CD4-positive, alpha-beta T cell (primary cell): ENCODE measurements around the gene UBAC2. TPM values are rescaled to one million over a fixed set of nuclear protein-coding genes. Genes with fewer than 3 reads are reported as not detected.

Experiments used
- ATAC-seq: fragments of 200-7000 bp; cut with Tn5 transposase; one replicate; pipeline ENCODE4 v1.10.0; 2022; ENCODE audit warnings: mild to moderate bottlenecking; ENCODE audit not compliant: poor library complexity
- CTCF ChIA-PET: fragments of 350-600 bp; sonication (Branson Sonifier 250); formaldehyde crosslinking; loops from one replicate; lab custom pipeline; 2021; ENCODE audit warnings: antibody characterized with exemption, inconsistent platforms; lab: Charles Lee
- POLR2A ChIA-PET: fragments of 350-600 bp; sonication (Branson Sonifier 250); formaldehyde crosslinking; loops from one replicate; lab custom pipeline; 2021; ENCODE audit warnings: antibody characterized with exemption, inconsistent platforms; lab: Charles Lee
- DNase-seq, 14 experiments: peaks; one replicate each; pipeline ENCODE4 v3.0.0-alpha.2; 2013 to 2020; ENCODE audit warnings: mixed read lengths in 2 of 14
- H3K27ac ChIP-seq, 2 donors: one replicate each; pipeline versions ENCODE4 v1.5.1 to v1.7.0; 2013; ENCODE audit warnings: low read length in 2 of 2, low read depth in 1 of 2, mild to moderate bottlenecking in 1 of 2
- H3K27me3 ChIP-seq, 2 experiments: 1 replicate in 1 of 2; 2 replicates in 1 of 2; pipeline versions ENCODE4 v1.6.1 to v1.7.0; 2013; ENCODE audit warnings: low read length in 2 of 2, control low read depth in 1 of 2, mild to moderate bottlenecking in 1 of 2, moderate library complexity in 1 of 2; ENCODE audit not compliant: insufficient read depth in 2 of 2, control insufficient read depth in 1 of 2
- H3K36me3 ChIP-seq: one replicate; pipeline ENCODE4 v1.6.1; 2013; ENCODE audit warnings: low read length, control low read depth; ENCODE audit not compliant: insufficient read depth
- H3K4me1 ChIP-seq: one replicate; pipeline ENCODE4 v1.6.1; 2013; ENCODE audit warnings: low read length, control low read depth; ENCODE audit not compliant: insufficient read depth
- H3K4me3 ChIP-seq: one replicate; pipeline ENCODE4 v1.5.1; 2013; ENCODE audit warnings: mild to moderate bottlenecking, low read length, moderate library complexity
- H3K9me3 ChIP-seq, 2 experiments: 1 replicate in 1 of 2; 2 replicates in 1 of 2; pipeline versions ENCODE4 v1.6.1 to v1.7.0; 2013; ENCODE audit warnings: low read length in 2 of 2, mild to moderate bottlenecking in 2 of 2, control low read depth in 1 of 2, moderate library complexity in 1 of 2; ENCODE audit not compliant: control insufficient read depth in 1 of 2, insufficient read depth in 1 of 2
- H3K27ac Mint-ChIP-seq: one replicate; pipeline ENCODE4 v1.8.0; 2020; ENCODE audit warnings: mixed read lengths
- H3K27me3 Mint-ChIP-seq: one replicate; pipeline ENCODE4 v1.8.0; 2021; ENCODE audit warnings: mixed read lengths
- H3K36me3 Mint-ChIP-seq: one replicate; pipeline ENCODE4 v1.8.0; 2021; ENCODE audit warnings: low read depth, mixed read lengths
- H3K4me1 Mint-ChIP-seq: one replicate; pipeline ENCODE4 v1.8.0; 2021; ENCODE audit warnings: low read depth, mixed read lengths
- H3K4me3 Mint-ChIP-seq: one replicate; pipeline ENCODE4 v1.8.0; 2020; ENCODE audit warnings: mild to moderate bottlenecking, mixed read lengths
- H3K9me3 Mint-ChIP-seq: one replicate; pipeline ENCODE4 v1.8.0; 2020; ENCODE audit warnings: mixed read lengths
- intact Hi-C, 2 experiments: fragments of 100-400 bp; cut with DNase I in 1 of 2; cut with micrococcal nuclease in 1 of 2; formaldehyde crosslinking; loops; one replicate each; pipeline versions ENCODE4 v1.15.1 to v1.9.0; 2023 to 2025; cut with DNase I, micrococcal nuclease
- total RNA-seq, 174 experiments: library from RNA in 2 of 174; stranded (reverse) in 2 of 174; gene quantifications; one replicate each; pipeline ENCODE4 v1.2.3 and lab custom pipeline; 2021 to 2026
- TF ChIP-seq, protein P1 (sequence below): fragments of 200-600 bp; IDR thresholded peaks from one replicate; pipeline ENCODE4 v1.8.0; 2022; ENCODE audit warnings: antibody characterized with exemption, mild to moderate bottlenecking

UBAC2 gene
- total RNA-seq, 2 experiments from 2014 or later = 59.8 to 67.4 TPM

DNA sequence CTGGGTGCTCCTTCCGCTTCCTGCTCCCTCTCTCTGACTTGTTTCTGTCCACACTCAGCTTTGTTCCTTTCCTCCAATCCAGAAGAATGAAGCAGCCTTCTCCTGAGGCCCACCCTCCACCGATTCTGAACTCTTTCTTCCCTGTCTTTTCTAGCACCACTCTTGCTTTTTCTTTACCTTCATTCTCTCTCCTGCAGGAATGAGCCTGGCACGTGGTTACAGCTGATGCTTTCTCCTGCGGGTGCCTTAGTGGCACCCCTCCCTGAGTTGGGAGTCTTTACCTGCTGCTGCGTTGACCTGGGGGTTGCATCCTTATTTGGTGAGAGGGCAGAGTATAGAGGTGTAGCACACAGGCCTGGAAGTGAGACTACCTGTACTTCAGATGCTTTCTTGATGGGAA, 6.2 kb downstream of the UBAC2 start:
- no peak overlapping the region for H3K27ac ChIP-seq
- POLR2A ChIA-PET = interaction anchor here (1.0 to 11.7 kb wide), 3 partner anchors 11 to 611 kb away, joined by 3 to 259 read pairs (median 186); partner anchors contain the start of gene GPR18
- CTCF ChIA-PET = interaction anchor here (2.3 kb wide), 1 partner anchor 63 kb away, joined by 6 read pairs; no protein-coding TSS in a partner anchor
- H3K4me1 ChIP-seq = peaks cover 73% of the 10 kb centered on the region
- no peak overlapping the region for H3K4me3 ChIP-seq
- Mint-ChIP-seq H3K36me3 (peaks cover 58% of the 10 kb centered on the region), H3K4me1 (peaks cover 89% of the 10 kb centered on the region), H3K9me3 (no peaks in the 10 kb centered on the region), H3K27ac (peak overlapping the region; percentile 93), H3K4me3 (peak overlapping the region; percentile 36), H3K27me3 (no peaks in the 10 kb centered on the region)
- H3K9me3 ChIP-seq = no peaks in the 10 kb centered on the region
- H3K36me3 ChIP-seq = peaks cover 25% of the 10 kb centered on the region
- intact Hi-C loops = loop anchor here in 1 of 2 experiments (10.0 kb wide), 1 partner anchor 398 kb away; the partner anchor contains the start of gene CLYBL
- DNase-seq (no peak), ATAC-seq (no peak)
- H3K27me3 ChIP-seq = no peaks in the 10 kb centered on the region
- TF ChIP-seq, protein P1, sequence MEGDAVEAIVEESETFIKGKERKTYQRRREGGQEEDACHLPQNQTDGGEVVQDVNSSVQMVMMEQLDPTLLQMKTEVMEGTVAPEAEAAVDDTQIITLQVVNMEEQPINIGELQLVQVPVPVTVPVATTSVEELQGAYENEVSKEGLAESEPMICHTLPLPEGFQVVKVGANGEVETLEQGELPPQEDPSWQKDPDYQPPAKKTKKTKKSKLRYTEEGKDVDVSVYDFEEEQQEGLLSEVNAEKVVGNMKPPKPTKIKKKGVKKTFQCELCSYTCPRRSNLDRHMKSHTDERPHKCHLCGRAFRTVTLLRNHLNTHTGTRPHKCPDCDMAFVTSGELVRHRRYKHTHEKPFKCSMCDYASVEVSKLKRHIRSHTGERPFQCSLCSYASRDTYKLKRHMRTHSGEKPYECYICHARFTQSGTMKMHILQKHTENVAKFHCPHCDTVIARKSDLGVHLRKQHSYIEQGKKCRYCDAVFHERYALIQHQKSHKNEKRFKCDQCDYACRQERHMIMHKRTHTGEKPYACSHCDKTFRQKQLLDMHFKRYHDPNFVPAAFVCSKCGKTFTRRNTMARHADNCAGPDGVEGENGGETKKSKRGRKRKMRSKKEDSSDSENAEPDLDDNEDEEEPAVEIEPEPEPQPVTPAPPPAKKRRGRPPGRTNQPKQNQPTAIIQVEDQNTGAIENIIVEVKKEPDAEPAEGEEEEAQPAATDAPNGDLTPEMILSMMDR = no peak

DNA sequence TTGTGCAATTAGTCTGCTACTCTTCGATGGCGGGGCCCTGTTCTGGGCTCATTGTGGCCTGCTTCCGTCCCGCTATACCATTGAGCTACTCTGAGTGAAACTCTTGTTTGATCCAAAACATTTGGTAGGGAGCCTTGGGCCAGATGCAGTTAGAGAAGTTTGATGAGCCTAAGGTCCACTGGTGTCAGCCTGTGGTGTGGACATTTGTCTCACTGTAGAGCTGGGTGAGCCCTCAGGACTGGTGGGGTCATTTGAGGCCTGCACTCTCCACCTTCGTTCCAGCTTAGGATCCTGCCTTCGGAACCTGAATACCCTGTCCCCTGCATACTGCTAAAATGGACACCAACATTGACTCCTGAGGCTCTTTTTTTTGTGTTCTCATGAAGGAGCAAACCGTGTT, 6.9 kb downstream of the UBAC2 start:
- no peaks in the 10 kb centered on the region for H3K9me3 Mint-ChIP-seq
- POLR2A ChIA-PET = interaction anchor here (1.0 to 11.7 kb wide), 3 partner anchors 10 to 610 kb away, joined by 3 to 259 read pairs (median 186); partner anchors contain the start of gene GPR18
- TF ChIP-seq, protein P1 = no peak
- peaks cover 57% of the 10 kb centered on the region for H3K36me3 Mint-ChIP-seq
- no peak overlapping the region for H3K4me3 ChIP-seq
- peaks cover 89% of the 10 kb centered on the region for H3K4me1 Mint-ChIP-seq
- H3K36me3 ChIP-seq = peaks cover 30% of the 10 kb centered on the region
- H3K4me1 ChIP-seq = peaks cover 72% of the 10 kb centered on the region
- H3K27me3 Mint-ChIP-seq = no peaks in the 10 kb centered on the region
- CTCF ChIA-PET = interaction anchor here (0.6 to 2.3 kb wide), 2 partner anchors 25 to 62 kb away, joined by 3 to 6 read pairs; no protein-coding TSS in a partner anchor
- peak overlapping the region; percentile 93 for H3K27ac Mint-ChIP-seq
- peak in 1 of 14 experiments; percentile 1 for DNase-seq
- intact Hi-C loops = loop anchor here in 1 of 2 experiments (10.0 kb wide), 1 partner anchor 397 kb away; the partner anchor contains the start of gene CLYBL
- peak overlapping the region; percentile 36 for H3K4me3 Mint-ChIP-seq
- no peak overlapping the region for H3K27ac ChIP-seq
- no peak for ATAC-seq
- H3K27me3 ChIP-seq = no peaks in the 10 kb centered on the region
- no peaks in the 10 kb centered on the region for H3K9me3 ChIP-seq

DNA sequence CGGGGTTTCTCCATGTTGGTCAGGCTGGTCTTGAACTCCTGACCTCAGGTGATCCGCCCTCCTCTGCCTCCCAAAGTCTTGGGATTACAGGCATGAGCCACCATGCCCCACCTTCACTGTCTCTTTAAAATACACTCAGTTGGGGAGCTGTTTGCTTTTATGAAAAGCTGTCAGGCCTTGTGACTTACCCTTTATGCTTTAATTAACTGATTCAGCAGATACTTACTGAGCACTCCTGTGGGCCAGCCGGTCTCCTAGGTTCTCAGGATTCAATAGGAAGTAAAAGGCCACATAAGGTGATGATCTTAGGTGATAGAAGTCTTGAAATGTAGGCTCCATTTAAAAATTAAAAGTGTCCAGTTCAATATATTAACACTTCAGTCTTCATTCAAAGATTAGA, 7.5 kb downstream of the UBAC2 start:
- no peaks in the 10 kb centered on the region for H3K9me3 Mint-ChIP-seq
- peaks cover 67% of the 10 kb centered on the region for H3K4me1 ChIP-seq
- POLR2A ChIA-PET = interaction anchor here (1.0 to 11.3 kb wide), 3 partner anchors 11 to 610 kb away, joined by 3 to 186 read pairs (median 7); partner anchors contain the start of gene GPR18
- no peaks in the 10 kb centered on the region for H3K9me3 ChIP-seq
- peaks cover 89% of the 10 kb centered on the region for H3K4me1 Mint-ChIP-seq
- no peak for DNase-seq
- no peak overlapping the region for H3K4me3 ChIP-seq
- intact Hi-C loops = loop anchor here in 1 of 2 experiments (10.0 kb wide), 1 partner anchor 397 kb away; the partner anchor contains the start of gene CLYBL
- H3K4me3 Mint-ChIP-seq = peak overlapping the region; percentile 20
- peak overlapping the region; percentile 77 for H3K27ac Mint-ChIP-seq
- H3K27me3 Mint-ChIP-seq = no peaks in the 10 kb centered on the region
- TF ChIP-seq, protein P1 = no peak
- ATAC-seq = no peak
- no peaks in the 10 kb centered on the region for H3K27me3 ChIP-seq
- peaks cover 31% of the 10 kb centered on the region for H3K36me3 ChIP-seq
- CTCF ChIA-PET = interaction anchor here (2.3 kb wide), 1 partner anchor 62 kb away, joined by 6 read pairs; no protein-coding TSS in a partner anchor
- H3K36me3 Mint-ChIP-seq = peaks cover 60% of the 10 kb centered on the region
- H3K27ac ChIP-seq = no peak overlapping the region
